K562 (cell line): ENCODE data around the gene MTFMT. TPM values are rescaled to one million over a fixed set of nuclear protein-coding genes. Genes with fewer than 3 reads are reported as not detected.
A peak's percentile ranks its signal among the peaks of the same experiment; 100 is the strongest.

Source experiments
- EGR1 ChIP-seq: fragments of 450-650 bp; conservative IDR thresholded peaks from 2 replicates; pipeline ENCODE4 v1.6.1; 2017; ENCODE audit warnings: mild to moderate bottlenecking
- ELF1 ChIP-seq: fragments of 200-800 bp; sonication (Bioruptor generic); IDR thresholded peaks from 2 replicates; pipeline ENCODE4 v1.6.1; 2016; ENCODE audit warnings: missing genetic modification characterization, missing compliant biosample characterization
- FOXK2 ChIP-seq, 2 experiments: fragments of 450-650 bp; IDR thresholded peaks in 1 of 2; conservative IDR thresholded peaks in 1 of 2; 2 replicates each; pipeline ENCODE4 v1.6.1; 2016; ENCODE audit warnings: low read depth in 2 of 2, mild to moderate bottlenecking in 1 of 2
- HMBOX1 ChIP-seq: sonication (generic); IDR thresholded peaks from 2 replicates; pipeline ENCODE4 v1.6.1; 2016
- IFI16 ChIP-seq: fragments of 250-450 bp; sonication (Bioruptor Pico); IDR thresholded peaks from 2 replicates; pipeline ENCODE4 v2.1.2; 2022; ENCODE audit warnings: mild to moderate bottlenecking, inconsistent platforms
- JUND ChIP-seq, 2 experiments: IDR thresholded peaks; 2 replicates in 1 of 2; 3 replicates in 1 of 2; pipeline ENCODE4 v1.6.1; 2011; ENCODE audit warnings: borderline replicate concordance in 2 of 2, low read depth in 2 of 2, low read length in 2 of 2, improper control_type of control experiment in 1 of 2, missing biosample characterization in 1 of 2, missing genetic modification characterization in 1 of 2, missing genetic modification reagents in 1 of 2
- MBD2 ChIP-seq: sonication (generic); IDR thresholded peaks from 2 replicates; pipeline ENCODE4 v1.6.1; 2016; ENCODE audit warnings: low read depth, borderline replicate concordance
- NFE2L1 ChIP-seq: fragments of 450-650 bp; IDR thresholded peaks from 2 replicates; pipeline ENCODE4 v1.6.1; 2016; ENCODE audit warnings: missing genetic modification characterization, low read depth, mild to moderate bottlenecking, missing compliant biosample characterization, moderate library complexity, borderline replicate concordance
- TCF3 ChIP-seq: sonication (generic); formaldehyde crosslinking; IDR thresholded peaks from 2 replicates; pipeline ENCODE4 v1.4.0; 2020; ENCODE audit warnings: mild to moderate bottlenecking, missing genetic modification reagents
- TCF7 ChIP-seq: sonication (generic); IDR thresholded peaks from 2 replicates; pipeline ENCODE4 v1.6.1; 2016; ENCODE audit warnings: antibody characterized with exemption, borderline replicate concordance
- ZBTB9 ChIP-seq: fragments of 450-650 bp; formaldehyde crosslinking; IDR thresholded peaks from 2 replicates; pipeline ENCODE4 v1.4.0; 2020; ENCODE audit warnings: mild to moderate bottlenecking, moderate library complexity
- ZC3H4 ChIP-seq: sonication (generic); formaldehyde crosslinking; IDR thresholded peaks from 2 replicates; pipeline ENCODE4 v1.9.0; 2021; ENCODE audit warnings: missing genetic modification reagents, borderline replicate concordance
- ZNF134 ChIP-seq: fragments of 250-450 bp; sonication (Bioruptor Pico); conservative IDR thresholded peaks from 2 replicates; pipeline ENCODE4 v1.4.0; 2020
- ZNF232 ChIP-seq: sonication (generic); formaldehyde crosslinking; IDR thresholded peaks from 2 replicates; pipeline ENCODE4 v1.8.0; 2022; ENCODE audit warnings: mild to moderate bottlenecking, missing genetic modification reagents
- ZNF778 ChIP-seq: fragments of 450-650 bp; formaldehyde crosslinking; IDR thresholded peaks from 2 replicates; pipeline ENCODE4 v1.4.0; 2020; ENCODE audit warnings: mild to moderate bottlenecking, moderate library complexity
- polyA plus RNA-seq, 8 experiments: library from polyadenylated mRNA; depleted of rRNA in 4 of 8; stranded (reverse) in 5 of 8; unstranded in 3 of 8; fragments of >200 nt; fragmentation: Nextera tagmentation in 2 of 8; fragmentation: Illumina TruSeq in 1 of 8; extraction: Ambion mirVana in 2 of 8; extraction: Trizol in 1 of 8; gene quantifications; 2 replicates each; pipeline versions ENCODE4 v1.2.1 to v1.2.3, GENCODE V29; 2011 to 2014; ENCODE audit warnings: inconsistent platforms in 1 of 8, missing spikeins in 1 of 8
- total RNA-seq, 7 experiments: library from RNA; depleted of rRNA in 6 of 7; stranded (reverse); fragments of >200 nt in 6 of 7; fragmentation: Illumina TruSeq in 2 of 7; extraction: Trizol in 2 of 7; gene quantifications; 2 replicates each; pipeline versions ENCODE4 v1.2.1 to v1.2.3, GENCODE V29; 2011 to 2021; ENCODE audit warnings: low replicate concordance in 1 of 7
- TF ChIP-seq, protein P1 (sequence below), 2 experiments: fragments of 150-350 bp in 1 of 2; IDR thresholded peaks; 2 replicates each; pipeline ENCODE4 v1.6.1; 2012 to 2016; ENCODE audit warnings: low read depth in 2 of 2, low read length in 2 of 2, mild to moderate bottlenecking in 1 of 2, moderate library complexity in 1 of 2
- TF ChIP-seq, protein P2 (sequence below), 3 experiments: fragments of 200-800 bp in 1 of 3; fragments of 250-450 bp in 1 of 3; fragments of 450-650 bp in 1 of 3; sonication (Bioruptor Pico) in 1 of 3; sonication (Bioruptor generic) in 1 of 3; formaldehyde crosslinking in 1 of 3; IDR thresholded peaks; 2 replicates each; pipeline versions ENCODE4 v1.6.1 to v1.8.0; 2016 to 2022; ENCODE audit warnings: mild to moderate bottlenecking in 2 of 3, missing genetic modification characterization in 2 of 3, missing compliant biosample characterization in 1 of 3, moderate library complexity in 1 of 3

The MTFMT gene
- total and polyA plus RNA-seq, 9 of the 15 experiments (the other 6 are each of a cell fraction or from before 2014, with no cell fraction given) = 1.4 to 31.1 (median 16.2) TPM

DNA sequence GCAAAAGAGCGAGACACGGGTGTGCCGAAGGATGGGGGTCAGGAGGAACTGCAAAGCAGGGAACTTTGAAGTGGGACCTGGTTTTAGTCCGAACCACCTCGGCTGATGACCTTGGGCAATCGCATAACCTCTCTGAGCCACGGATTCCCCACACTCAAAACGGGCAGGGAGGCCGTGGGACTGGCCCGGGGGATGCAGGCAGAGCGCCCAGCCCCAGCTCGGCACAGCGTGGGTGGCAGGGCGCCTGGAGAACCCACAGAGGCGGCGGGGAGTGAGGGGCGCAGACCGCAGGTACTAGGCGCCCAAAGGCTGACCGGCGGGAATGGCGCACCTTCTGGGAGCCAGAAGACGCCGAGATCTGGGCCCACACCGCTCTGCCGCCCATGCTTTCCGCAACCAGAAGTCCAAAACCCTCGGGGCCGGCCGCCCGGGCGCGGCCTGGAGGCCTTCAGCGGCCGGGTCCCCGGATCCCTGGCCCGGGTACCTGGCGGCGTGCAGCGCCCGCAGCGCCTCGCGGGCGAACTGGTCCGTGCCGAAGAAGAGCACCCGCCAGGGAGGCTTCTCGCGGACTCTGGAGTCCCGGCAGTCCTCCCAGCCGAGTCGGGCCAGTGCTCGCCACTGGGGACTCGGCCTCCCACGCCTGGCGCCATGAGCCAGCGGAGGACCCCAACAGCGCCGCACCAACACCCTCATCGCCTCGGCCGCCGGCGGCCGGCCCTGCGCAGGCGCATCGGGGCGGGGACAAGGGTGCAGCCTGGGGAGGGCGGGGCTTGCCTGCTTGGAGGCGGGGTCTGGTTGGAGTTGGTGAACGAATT lies at the start of gene MTFMT (continued):
- TF ChIP-seq ELF1 (no peak), TCF3 (CRISPR knock-in tag) (no peak), IFI16 (CRISPR knock-in tag) (no peak), ZC3H4 (CRISPR knock-in tag) (no peak), JUND (IDR thresholded peaks at IDR 0.05; ENCODE audit: borderline replicate concordance, low read depth, low read length) (no peak), JUND (tag; IDR thresholded peaks at IDR 0.05; ENCODE audit: borderline replicate concordance, low read depth, low read length) (no peak), ZBTB9 (CRISPR knock-in tag) (no peak), EGR1 (peak; percentile 49), FOXK2 (conservative IDR thresholded peaks at IDR 0.05 in 1 of 2, IDR thresholded peaks at IDR 0.05 in 1 of 2; ENCODE audit: low read depth in 2 of 2) (no peak), ZNF778 (CRISPR knock-in tag) (no peak), ZNF232 (CRISPR knock-in tag) (no peak), ZNF134 (CRISPR knock-in tag) (no peak), MBD2 (no peak), NFE2L1 (tag) (no peak), HMBOX1 (no peak), TCF7 (no peak)
- TF ChIP-seq, protein P1, sequence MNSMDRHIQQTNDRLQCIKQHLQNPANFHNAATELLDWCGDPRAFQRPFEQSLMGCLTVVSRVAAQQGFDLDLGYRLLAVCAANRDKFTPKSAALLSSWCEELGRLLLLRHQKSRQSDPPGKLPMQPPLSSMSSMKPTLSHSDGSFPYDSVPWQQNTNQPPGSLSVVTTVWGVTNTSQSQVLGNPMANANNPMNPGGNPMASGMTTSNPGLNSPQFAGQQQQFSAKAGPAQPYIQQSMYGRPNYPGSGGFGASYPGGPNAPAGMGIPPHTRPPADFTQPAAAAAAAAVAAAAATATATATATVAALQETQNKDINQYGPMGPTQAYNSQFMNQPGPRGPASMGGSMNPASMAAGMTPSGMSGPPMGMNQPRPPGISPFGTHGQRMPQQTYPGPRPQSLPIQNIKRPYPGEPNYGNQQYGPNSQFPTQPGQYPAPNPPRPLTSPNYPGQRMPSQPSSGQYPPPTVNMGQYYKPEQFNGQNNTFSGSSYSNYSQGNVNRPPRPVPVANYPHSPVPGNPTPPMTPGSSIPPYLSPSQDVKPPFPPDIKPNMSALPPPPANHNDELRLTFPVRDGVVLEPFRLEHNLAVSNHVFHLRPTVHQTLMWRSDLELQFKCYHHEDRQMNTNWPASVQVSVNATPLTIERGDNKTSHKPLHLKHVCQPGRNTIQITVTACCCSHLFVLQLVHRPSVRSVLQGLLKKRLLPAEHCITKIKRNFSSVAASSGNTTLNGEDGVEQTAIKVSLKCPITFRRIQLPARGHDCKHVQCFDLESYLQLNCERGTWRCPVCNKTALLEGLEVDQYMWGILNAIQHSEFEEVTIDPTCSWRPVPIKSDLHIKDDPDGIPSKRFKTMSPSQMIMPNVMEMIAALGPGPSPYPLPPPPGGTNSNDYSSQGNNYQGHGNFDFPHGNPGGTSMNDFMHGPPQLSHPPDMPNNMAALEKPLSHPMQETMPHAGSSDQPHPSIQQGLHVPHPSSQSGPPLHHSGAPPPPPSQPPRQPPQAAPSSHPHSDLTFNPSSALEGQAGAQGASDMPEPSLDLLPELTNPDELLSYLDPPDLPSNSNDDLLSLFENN (IDR thresholded peaks at IDR 0.05; ENCODE audit: low read depth in 2 of 2, low read length in 2 of 2) = no peak
- TF ChIP-seq, protein P2, sequence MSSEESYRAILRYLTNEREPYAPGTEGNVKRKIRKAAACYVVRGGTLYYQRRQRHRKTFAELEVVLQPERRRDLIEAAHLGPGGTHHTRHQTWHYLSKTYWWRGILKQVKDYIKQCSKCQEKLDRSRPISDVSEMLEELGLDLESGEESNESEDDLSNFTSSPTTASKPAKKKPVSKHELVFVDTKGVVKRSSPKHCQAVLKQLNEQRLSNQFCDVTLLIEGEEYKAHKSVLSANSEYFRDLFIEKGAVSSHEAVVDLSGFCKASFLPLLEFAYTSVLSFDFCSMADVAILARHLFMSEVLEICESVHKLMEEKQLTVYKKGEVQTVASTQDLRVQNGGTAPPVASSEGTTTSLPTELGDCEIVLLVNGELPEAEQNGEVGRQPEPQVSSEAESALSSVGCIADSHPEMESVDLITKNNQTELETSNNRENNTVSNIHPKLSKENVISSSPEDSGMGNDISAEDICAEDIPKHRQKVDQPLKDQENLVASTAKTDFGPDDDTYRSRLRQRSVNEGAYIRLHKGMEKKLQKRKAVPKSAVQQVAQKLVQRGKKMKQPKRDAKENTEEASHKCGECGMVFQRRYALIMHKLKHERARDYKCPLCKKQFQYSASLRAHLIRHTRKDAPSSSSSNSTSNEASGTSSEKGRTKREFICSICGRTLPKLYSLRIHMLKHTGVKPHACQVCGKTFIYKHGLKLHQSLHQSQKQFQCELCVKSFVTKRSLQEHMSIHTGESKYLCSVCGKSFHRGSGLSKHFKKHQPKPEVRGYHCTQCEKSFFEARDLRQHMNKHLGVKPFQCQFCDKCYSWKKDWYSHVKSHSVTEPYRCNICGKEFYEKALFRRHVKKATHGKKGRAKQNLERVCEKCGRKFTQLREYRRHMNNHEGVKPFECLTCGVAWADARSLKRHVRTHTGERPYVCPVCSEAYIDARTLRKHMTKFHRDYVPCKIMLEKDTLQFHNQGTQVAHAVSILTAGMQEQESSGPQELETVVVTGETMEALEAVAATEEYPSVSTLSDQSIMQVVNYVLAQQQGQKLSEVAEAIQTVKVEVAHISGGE (CRISPR knock-in tag; IDR thresholded peaks at IDR 0.05) = peak in 1 of 3 experiments; percentile 50; a peak in 2 of 6 replicates
